Fibroblast of mammary gland (primary cell): Measurements from ENCODE around the gene KRTAP10-3.

Experiments
- DNase-seq: peaks from one replicate; pipeline ENCODE4 v3.0.0-alpha.2; 2010; ENCODE audit warnings: low read depth
- H3K4me3 ChIP-seq: 2 replicates; pipeline ENCODE4 v1.5.1; 2011; ENCODE audit warnings: low read depth, mild to moderate bottlenecking, low read length, moderate library complexity; ENCODE audit not compliant: control insufficient read depth
- TF ChIP-seq, protein P1 (sequence below): conservative IDR thresholded peaks from 2 replicates; pipeline ENCODE4 v1.5.1; 2011; ENCODE audit warnings: low read depth, low read length, inconsistent platforms; ENCODE audit not compliant: control insufficient read depth, insufficient read depth

KRTAP10-3 gene

DNA sequence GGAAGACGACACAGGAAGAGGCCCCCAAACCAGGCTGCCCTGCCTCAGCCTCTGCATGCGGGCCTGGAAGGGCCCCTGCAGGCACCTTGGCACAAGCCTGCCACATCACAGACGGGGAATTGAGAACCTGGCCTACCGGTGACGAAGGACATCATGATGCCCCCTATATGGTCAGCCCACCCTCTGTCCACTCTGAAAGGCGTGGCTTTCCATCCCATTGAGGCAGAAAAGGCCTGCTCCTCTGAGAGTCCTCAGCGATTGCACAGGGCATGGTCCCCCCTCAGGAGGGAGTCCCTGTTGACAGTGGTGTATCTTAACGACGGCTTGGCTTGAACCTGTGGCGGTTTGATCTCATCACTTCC lies 30.0 kb downstream of the KRTAP10-3 start:
- TF ChIP-seq, protein P1, sequence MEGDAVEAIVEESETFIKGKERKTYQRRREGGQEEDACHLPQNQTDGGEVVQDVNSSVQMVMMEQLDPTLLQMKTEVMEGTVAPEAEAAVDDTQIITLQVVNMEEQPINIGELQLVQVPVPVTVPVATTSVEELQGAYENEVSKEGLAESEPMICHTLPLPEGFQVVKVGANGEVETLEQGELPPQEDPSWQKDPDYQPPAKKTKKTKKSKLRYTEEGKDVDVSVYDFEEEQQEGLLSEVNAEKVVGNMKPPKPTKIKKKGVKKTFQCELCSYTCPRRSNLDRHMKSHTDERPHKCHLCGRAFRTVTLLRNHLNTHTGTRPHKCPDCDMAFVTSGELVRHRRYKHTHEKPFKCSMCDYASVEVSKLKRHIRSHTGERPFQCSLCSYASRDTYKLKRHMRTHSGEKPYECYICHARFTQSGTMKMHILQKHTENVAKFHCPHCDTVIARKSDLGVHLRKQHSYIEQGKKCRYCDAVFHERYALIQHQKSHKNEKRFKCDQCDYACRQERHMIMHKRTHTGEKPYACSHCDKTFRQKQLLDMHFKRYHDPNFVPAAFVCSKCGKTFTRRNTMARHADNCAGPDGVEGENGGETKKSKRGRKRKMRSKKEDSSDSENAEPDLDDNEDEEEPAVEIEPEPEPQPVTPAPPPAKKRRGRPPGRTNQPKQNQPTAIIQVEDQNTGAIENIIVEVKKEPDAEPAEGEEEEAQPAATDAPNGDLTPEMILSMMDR, result no peak
- no peak overlapping the region for H3K4me3 ChIP-seq
- no peak for DNase-seq

DNA sequence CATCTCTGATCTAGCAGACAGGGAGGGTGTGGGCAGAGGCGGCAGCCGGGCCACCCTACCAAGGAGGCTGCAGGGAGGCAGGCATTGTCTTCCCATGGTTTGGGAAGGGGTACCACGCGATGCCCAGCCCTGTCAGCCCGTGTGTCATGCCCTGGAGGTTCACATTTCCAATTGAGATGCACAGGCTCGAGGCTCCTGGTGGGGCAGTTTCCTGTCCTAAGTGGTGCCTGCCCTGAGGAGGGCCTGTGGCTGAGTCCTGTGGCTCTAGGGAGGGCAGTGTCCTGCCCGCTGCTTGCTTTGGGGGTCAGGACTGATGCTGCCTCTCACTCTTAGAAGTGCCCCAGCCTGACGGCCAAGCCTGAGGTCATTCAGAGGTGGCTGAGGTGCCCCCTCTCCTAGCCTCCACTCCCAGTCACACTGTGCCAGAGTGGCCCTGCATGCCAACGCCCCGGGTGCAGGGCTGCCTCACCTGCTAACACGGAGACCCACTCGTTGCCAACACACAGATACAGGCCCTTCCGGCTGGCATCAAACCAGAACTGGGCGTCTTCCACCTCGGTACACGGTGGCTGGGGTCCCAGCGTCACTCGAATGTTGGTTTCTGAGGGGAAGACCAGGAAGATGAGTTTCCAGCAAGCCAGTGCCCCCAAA lies 30.5 kb downstream of the KRTAP10-3 start:
- H3K4me3 ChIP-seq, result no peak overlapping the region
- TF ChIP-seq, protein P1, result no peak
- DNase-seq, result no peak

DNA sequence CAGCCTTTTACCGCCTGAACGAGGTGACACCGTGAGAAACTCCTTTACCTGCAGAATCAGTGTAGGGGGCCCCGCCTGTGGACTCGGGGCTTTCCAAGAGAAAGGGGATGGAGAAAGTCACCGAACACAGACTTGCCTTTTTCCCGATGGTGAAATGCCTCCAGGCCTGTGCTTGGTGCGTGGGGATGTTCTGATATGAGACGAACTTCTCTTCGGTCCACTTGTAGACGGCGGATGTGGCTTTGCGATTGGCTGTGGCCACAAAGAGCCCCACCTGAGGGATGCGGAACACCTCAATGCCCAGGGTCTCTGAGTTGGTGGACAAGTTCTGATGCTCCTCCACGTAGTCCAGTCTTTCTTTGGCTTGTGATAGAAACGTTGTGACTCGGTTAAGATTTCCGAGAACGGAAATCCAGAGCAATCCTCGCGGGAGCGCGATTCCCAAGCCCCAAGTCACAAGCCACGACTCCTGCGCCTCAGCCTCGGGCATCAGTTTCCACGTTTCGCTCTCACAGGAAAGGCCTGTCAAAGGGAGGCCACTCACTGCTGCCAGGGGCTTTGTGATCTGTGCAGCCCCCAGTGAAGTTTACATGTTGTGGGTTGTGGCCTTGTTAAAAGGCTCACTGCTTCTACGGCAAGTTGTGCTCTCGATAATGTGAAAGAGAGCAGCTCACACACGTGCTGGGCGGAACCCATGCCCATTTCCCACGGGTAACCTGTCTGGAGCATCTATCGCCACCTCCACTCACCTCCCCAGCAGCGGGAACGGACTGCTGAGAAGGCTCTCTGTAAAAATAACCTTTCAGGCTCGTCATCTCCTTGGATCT lies 31.2 kb downstream of the KRTAP10-3 start:
- TF ChIP-seq, protein P1, result no peak
- H3K4me3 ChIP-seq, result no peak overlapping the region
- no peak for DNase-seq

- TF ChIP-seq, protein P1, result no peak
- DNase-seq, result no peak
- H3K4me3 ChIP-seq, result no peak overlapping the region
Observed at GRCh38 chr21:44526096-44526997, 32.2 kb downstream of the KRTAP10-3 start.

DNA sequence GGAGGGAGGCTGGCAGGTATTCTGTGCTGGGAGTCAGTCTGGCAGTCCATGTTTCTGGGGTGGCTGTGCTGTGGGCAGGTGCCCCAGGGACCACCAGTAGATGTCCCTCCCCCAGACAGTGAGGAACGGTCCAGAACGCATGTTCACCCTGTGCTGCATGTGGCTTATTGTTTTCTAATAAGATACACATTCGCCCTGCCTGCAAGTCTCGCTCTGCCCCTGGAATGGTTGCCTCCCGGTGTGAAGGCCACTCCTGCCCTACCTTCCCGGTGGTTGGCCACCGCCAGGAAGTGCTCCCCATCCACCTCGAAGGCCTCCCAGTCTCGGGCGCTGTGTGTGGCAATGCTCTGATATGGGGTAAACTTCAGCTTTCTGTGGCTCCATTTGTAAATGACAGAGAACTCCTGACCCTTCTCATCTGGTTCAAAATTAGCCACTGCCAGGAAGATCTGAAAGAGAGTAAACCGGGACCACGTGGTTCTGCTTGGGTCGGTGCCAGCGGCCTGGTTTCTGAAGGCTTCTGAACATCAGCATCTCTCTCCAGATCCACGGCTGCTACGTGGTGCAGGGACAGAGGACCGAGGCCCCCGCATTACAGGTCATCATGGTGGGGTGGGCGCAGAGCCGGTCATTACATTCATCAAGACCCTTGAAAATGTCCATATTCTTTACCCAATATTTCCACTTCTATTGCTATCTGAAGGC lies 33.1 kb downstream of the KRTAP10-3 start:
- H3K4me3 ChIP-seq, result no peak overlapping the region
- TF ChIP-seq, protein P1, result no peak
- no peak for DNase-seq
